ENCODE data around the gene SEPTIN10.
"Not testable (repeated sequence)": the region's sequence is repeated elsewhere in the genome, so short reads cannot be mapped to it uniquely, and the experiment has no call there.

Gene SEPTIN10

DNA sequence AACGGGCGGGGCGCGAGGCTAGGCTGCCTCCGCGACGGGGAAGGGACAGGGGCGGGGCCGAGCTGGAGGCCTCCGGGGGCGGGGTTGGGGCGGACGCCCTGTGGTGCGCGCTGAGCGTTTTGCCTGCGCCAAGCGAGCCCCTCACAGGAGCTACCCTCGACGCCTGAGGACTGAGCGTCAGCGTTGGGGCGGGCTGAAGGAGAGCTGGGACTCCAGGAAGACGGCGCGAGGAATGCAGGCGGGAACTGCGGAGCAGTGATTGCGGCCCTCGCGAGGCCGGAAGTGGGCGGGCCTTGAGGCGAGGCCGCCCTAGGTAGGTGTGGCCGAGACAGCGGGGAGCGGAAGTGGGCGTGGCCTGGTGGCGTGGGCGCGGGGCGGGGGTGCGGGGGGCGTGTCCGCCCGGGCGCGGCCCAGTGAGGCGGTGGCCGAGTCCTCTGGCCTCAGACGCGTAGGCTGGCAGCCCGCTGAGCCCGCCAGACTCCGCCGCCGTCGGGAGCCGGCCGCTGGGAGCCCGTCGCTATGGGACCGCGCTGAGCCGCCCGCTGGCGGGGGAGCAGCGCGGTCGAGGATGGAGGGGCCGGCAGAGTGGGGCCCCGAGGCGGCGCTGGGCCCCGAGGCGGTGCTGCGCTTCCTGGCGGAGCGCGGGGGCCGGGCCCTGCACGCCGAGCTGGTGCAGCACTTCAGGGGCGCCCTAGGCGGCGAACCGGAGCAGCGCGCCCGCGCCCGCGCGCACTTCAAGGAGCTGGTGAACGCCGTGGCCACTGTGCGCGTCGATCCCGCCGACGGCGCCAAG lies at the start of gene SEPTIN10, which contains the start of gene SOWAHC:
TSS of gene SEPTIN10 (minus strand) at position 45 of the 793 bp plus-strand sequence. CDS start 139 bp downstream, outside the sequence.
TSS of gene SOWAHC (plus strand) at position 443 of the 793 bp plus-strand sequence. CDS start at position 569, 126 bp downstream.
- DNase-seq (ENCODE audit: low read depth in 2 of 2) = peak; percentile 99

DNA sequence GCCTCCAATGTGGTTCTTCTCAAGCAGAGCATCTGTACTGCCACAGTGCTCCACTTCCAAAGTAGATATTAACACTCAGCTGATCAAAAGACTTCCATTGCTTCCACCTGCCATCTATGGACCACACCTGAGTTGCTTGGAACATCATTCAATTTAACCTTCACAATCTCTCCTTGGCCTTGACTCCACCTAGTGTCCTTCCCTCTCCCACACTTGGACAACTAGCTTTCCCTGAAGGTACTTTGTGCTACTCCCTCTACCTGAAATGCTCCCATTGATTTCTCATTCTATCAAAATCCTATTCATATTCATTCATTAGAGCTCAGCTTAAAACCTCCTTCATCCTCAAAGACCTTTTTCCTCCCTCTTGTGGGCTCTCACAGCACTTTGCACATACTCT lies 49.1 kb upstream of the SEPTIN10 start:
- no peak for DNase-seq (ENCODE audit: low read depth in 2 of 2)

DNA sequence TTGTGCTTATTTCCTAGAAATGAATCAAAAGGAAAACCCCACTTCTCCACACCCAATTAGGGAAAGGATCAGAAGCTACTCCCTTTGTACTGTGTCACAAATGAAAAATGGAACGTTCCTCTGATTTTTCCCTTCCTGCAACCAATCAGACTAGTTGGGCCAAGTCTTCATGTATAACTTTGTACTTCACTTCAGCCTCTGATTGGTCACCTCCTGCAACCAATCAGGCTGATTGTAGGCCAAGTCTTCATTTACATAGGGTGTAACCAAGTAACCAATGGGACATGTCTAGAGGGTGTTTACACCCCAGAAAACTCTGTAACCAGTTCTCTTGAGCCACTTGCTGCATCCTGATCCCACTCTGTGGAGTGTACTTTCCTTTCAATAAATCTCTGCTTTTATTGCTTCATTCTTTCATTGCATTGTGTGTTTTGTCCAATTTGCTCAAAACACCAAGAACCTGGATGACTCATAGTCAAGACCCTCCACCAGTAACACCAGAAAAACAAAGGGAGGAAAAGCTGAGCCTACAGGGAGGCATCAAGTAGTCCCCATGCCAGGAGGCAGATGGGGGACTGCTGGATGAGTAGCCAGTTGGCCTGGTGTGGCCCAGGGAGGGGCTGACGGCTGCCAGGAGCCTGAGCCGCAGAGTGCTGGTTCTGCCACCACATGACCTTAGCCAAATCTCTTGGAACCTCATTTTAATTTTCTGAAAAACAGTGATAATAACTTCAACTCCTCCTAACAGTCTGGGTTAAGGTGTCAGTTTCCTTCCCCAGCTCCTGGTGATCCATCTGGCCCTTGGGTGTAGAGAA lies 46.5 kb upstream of the SEPTIN10 start:
- no peak for DNase-seq (ENCODE audit: low read depth in 2 of 2)

DNA sequence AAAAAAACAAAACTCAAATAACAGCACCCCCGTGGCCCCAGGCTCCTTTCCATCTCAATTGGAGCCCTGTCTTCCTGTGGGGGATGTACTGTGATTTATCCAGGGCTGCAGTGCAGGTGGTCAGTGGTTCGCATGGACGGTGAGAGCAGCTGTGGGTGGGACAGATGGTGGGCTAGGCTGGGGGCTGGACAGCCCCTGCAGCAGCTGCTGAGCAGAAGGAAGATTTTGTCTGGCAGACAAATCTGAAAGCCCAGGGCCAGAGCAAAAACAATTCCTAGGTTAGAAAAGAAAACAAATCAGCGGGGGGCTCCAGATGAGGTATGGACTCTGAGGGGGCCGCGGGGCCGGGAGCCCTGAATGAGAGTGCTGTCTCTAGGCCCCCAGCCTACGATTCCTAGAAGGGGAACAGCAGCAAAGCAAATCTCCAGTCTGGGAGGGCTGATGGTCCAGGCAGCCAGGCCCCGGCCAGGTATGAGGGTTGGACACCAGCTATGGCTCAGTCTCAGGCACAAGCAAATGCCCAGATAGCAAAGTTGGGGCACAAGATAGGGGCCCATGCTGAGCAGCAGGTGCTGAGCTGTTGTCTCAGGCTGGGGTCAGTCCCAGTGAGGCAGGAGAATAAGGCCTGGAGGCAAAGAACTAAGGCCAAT lies 45.8 kb upstream of the SEPTIN10 start:
- DNase-seq (ENCODE audit: low read depth in 2 of 2) = no peak

DNA sequence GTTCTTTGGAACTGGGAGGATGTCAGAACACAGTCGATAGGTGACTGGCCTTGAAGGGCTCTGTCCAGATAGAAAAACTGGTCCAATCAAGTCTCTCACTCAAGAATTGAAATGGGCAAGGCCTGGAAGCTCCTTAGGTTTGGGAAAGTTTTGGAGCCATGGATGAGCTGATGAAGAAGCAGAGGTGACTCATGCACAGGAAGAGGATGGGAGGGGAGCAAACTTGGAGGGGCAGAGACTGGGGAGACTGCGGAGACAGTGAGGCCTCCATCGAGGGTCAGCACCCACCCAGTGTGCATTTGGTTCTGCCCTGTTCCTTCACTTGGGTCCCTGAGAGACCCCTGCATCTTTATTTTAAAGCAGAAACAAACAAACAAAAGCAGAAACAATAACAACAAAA lies 41.5 kb upstream of the SEPTIN10 start:
- no peak for DNase-seq (ENCODE audit: low read depth in 2 of 2)

DNA sequence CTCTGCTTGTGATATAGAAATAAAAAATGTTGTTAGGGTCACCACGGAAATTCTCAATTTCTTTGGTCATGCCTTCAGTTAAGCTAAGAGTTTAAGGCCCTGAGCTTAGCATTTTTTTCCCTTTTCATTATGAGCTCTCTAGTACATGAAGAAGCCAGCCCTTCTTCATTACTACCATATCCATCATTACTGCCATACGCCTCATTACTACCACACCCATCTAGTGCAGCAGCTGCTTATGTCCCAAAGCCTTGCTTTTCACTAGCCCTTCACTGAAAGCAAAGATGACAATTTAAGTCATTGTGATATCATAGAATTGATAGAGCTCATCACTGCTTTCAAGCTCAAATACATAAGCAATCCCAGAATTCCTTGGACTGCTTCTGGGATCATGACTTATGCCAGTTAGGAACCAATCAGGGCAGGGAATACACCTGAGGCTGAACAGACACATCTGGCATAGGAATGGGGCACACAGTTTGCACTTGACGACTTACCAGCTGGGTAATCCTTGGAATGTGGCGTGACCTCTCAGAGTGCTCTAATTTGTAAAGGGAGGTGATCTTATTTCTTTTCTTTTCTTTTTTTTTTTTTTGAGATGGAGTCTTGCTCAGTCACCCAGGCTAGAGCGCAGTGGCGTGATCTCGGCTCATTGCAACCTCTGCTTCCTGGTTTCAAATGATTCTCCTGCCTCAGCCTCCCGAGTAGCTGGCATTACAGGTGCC lies 40.7 kb upstream of the SEPTIN10 start:
- DNase-seq (ENCODE audit: low read depth in 2 of 2) = no peak

DNA sequence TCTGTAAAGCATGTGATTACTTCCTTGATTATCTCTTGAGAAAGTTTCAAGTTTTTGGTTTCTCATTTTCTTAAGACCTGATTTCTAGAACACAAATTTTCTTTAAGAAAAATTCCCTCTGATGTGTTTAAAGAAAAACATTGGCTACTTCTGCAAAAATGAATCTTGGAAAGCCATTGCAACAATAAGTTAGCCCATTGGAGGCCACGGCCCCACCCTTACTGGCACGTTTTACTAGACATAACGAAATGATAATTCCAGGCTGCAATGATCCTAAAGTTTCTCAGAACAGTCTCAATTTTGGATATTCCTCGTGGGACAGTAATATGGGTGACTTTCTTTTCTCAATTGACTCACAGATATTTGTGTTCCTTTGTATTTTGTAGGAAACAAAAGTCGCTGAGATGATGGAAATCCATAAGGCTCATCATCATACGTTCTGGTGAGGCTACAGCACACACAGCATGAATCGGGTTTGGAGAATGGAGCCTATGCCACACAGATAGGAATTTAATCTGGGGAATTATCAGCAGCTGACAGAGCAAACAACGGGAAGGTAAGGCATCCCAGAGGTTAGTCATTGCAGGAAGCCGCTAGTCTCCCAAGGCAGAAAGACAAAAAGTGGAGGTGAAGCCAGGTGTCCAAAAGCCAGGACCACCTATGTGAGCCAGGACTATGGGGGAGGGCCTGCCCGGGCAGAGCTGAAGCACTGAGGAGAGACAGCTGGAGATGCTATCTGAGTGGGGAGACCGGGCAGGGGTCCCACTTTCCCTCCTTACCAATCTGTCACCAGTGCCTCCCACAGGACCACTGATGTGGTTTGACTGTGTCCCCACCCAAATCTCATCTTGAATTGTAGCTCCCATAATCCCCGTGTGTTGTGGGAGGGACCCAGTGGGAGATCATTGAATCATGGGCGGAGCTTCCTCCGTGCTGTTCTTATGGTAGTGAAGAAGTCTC lies 36.2 kb upstream of the SEPTIN10 start:
- no peak for DNase-seq (ENCODE audit: low read depth in 2 of 2)

DNA sequence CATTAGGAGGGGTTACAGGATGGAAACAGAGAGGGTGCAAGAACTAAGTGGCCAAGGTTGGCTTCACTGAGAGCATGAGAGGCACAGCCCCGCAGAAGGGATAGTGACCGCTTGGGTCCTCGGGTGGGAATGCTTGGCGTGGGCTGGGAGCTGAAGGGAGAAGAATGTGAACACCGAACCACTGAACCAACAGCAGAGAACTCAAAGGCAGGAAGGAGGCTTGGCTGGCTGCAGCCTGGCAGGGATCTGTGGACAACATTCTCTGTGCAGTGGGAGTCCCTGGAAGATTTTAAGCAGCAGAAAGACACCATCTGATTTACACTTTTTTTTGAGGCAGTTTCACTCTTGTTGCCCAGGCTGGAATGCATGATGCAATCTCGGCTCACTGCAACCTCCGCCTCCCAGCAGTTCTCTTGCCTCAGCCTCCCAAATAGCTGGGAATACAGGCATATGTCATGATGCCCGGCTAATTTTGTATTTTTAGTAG lies 34.3 kb upstream of the SEPTIN10 start:
- DNase-seq (ENCODE audit: low read depth in 2 of 2) = no peak

DNA sequence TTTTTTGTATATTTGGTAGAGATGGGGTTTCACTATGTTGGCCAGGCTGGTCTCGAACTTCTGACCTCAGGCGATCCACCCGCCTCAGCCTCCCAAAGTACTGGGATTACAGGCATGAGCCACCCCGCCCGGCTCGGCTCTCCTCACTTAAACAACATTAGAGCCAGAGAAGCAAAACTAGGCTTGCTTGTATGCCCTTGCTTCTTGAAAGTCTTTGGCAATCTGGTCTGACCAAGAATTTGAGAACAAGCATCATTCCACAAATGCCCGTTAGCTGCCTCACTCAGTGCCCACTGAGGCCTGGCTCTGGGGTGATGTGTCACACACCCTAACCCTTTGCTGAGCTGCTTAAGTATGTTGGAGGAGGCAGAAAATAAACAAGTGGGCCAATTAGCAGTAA lies 33.9 kb upstream of the SEPTIN10 start:
- DNase-seq (ENCODE audit: low read depth in 2 of 2) = no peak

DNA sequence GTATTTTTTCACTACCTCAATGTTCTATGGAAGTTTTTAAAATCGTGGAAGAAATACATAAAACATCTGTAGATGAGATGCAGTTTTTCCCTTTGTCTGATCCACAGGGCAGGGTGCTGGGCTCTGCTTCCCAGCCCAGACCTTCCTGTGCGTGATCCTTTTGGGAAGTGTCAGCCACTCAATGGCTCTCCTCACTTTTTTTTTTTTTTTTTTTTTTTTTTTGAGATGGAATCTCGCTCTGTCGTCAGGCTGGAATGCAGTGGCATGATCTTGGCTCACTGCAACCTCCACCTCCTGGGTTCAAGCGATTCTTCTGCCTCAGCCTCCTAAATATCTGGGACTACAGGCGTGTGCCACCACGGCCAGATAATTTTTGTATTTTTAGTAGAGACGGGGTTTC lies 33.2 kb upstream of the SEPTIN10 start:
- no peak for DNase-seq (ENCODE audit: low read depth in 2 of 2)

DNA sequence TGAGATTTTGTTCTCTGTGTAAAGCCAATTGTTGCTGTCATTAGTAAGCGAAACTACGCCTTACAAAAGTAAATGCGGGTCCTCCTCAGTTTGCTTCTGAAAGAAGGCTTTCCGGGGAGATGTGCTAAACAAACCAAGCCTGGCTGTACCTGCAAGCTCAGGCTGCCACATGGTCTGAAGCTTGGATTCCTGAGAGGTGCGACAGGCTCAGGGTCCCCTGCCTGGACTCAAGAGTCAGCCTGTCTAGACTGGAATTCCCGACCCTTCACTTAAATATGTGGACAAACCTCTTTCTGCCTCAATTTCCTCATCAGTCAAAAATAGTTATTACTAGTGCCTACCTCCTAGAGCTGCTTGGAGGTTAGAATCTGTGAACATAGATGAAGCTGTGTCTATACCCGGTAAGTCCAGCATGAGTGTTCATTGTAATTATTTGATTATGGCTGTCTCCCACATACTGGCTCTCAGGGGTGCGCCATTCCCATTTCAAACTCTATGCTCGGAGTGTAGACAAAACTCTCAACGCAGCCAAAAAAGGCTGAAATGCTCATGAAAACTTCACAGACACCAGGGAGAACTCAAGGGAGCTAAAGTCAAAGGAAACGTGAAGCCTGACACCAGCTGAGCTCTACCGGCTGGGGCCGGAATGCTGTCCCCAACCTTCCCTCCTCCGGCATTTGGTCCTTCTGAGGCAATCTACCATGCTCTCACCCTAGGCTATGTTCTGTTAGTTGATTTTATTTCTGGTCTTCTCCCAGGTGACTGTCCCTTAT lies 31.8 kb upstream of the SEPTIN10 start:
- no peak for DNase-seq (ENCODE audit: low read depth in 2 of 2)

DNA sequence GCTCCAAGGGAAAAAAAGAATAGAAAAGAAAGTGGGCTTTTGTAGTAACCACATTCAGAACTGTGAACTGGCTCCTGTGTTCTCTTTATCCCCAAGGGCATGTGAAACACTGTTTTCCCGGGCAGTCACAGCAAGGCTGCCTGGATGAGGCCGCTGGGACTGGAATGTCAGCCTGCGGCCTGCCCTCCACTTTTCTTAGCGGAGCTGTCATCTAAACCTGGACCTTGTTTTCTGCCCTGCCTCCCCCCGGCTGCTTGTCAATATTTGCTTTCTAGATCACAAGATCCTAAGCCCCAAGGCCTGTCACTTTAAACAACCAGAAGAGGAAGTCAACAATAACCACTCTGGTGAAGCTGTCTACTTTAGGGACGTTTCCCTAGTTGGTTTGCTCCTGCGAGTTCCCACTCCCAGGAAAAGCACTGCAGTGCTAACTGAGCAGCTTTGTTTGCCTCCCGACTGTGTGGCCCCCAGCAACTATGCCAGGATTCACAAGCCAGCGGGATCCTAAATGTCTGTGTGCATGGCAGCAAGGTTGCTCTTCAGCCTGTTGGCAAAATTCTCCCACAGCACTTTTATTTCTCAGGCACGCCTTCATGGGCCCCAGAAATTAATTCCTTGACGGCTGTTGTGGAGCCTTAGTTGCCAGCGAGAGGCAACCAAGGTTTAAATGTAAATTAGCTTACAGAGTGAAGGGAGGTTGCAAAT lies 31.0 kb upstream of the SEPTIN10 start:
- no peak for DNase-seq (ENCODE audit: low read depth in 2 of 2)

DNA sequence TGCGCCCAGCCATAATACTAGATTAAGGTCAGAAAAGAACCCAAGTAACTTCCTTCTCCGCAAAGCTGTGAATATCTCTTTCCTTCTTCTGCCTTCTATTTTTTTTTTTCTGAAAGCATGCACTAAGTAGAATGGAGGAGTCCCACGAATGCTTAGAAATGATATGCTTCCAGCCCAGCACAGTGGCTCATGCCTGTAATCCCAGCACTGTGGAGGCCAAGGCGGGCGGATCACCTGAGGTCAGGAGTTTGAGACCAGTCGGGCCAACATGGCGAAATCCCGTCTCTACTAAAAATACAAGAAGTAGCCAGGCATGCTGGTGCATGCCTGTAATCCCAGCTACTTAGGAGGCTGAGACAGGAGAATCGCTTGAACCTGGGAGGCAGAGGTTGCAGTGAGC lies 26.2 kb upstream of the SEPTIN10 start:
- not testable (repeated sequence) for DNase-seq (ENCODE audit: low read depth in 2 of 2)

DNA sequence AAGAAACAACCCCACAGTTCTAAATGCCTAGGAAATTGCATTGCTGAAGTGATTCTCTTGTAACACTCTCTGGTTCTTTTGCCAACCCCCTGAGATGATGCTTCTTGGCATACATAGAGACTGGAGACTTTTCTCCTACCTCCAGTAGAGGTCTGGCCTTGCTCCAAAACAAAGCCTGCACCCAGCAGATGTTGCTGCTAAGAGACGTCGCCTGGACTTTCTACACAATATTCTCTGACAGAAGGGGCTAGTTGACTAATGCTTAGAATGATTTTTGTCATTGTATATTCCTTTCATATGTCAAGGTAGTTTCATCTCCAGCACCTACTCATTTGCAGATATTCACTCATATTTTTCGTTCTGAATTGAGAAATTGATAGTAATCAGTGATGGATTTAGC lies 25.0 kb upstream of the SEPTIN10 start:
- no peak for DNase-seq (ENCODE audit: low read depth in 2 of 2)

DNA sequence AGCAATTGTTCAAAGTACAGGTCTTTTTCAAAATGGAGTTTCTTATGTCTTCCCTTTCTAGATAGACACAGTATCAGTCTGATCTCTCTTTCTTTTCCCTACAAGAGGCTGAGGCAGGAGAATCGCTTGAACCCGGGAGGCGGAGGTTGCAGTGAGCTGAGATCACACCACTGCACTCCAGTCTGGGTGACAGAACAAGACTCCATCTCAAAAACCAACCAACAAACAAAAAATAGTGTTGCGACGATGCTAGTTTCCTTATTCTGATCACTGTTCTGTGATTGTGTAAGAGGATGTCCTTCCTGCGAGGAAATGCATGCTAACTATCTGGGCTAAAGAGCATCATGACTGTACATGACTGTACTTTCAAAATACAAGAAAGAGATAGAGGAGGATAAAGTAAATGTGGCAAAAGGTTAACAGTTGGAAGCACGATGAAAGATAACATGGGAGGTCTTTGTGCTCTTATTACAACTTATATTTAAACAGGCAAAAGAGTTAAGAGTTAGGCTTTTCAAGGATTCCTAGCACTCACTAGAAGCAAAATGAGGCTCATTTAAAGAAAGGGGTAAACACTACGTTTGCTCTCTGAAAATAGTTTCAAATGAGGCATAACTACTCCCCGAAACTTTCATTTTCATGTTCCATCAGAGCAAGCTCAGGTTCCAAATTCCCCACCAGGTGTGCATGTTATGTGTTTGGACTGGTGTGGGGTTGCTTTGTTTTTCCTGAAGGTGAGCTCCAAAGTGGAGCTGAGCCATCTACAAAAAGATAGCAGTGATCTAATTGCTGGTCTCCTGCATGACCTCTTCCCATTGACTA lies 24.2 kb upstream of the SEPTIN10 start:
- no peak for DNase-seq (ENCODE audit: low read depth in 2 of 2)

DNA sequence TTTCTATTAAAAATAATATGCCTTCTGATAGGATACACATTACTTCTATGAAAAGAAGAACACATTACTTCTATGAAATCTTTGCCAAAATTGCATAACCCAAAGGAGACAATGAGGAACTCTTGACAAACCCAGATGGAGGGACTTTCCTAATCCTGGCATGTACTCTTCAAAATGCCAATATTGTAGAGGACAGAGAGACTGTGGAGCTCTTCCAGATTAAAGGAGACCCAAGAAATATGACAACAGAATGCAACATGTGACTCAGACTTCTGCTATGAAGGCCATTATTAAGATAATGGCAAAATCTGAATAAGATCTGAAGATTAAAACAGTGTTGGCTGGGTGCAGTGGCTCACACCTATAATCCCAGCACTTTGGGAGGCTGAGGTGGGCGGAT lies 22.6 kb upstream of the SEPTIN10 start:
- DNase-seq (ENCODE audit: low read depth in 2 of 2) = no peak

DNA sequence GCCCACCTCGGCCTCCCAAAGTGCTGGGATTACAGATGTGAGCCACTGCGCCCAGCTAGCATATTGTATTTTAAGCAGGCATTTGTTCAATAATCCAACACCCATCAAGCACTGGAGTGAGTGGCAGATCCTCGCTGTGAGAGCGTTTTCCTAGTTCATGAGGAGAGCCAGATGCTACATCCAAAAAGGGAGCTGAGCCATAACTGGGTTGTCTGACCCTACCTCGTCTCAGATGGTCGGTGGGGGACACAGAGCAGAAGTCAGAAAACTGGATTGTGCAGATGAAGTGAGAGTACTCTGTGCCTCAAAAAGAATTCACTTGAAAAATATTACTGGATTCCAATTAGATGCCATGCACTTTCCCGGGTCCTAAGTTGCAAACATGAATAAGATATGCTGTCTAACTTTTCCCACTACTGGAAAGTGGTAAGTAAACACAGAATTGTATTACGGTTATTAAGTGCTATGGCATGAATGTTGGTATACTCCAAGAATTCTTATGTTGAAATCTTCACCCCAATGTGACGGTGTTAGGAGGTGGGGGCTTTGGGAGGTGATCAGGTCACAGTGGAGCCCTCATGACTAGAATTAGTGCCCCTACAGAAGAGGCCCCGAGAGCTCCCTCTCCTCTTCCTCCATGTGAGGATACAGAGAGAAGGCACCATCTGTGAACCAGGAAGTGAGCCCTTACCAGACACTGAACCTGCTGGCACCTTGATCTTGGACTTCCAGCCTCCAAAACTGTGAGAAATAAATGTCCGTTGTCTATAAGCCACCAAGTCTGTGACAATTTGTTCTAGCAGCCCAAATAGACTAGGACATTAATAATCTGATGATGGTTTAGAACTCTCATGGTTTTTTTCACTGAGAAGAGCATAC lies 21.9 kb upstream of the SEPTIN10 start:
- no peak for DNase-seq (ENCODE audit: low read depth in 2 of 2)
